ENCODE results near the gene ATP2C2. TPM values are rescaled to one million over a fixed set of nuclear protein-coding genes. Genes with fewer than 3 reads are reported as not detected.

The ATP2C2 gene
- total and polyA plus RNA-seq, 7 donors = 0.03 to 0.06 TPM; not detected in 5

- Histone ChIP-seq H3K27me3 (ENCODE audit: insufficient read depth in 3 of 3, low read length in 2 of 3) (peaks cover 0 to 5% (median 2%) of the 10 kb centered on the region in 3 donors), H3K4me1 (no peaks in the 10 kb centered on the region), H3K27ac (no peak overlapping the region), H3K4me3 (no peak overlapping the region), H3K36me3 (ENCODE audit: insufficient read depth in 1 of 2, low read depth in 1 of 2) (no peaks in the 10 kb centered on the region), H3K9me3 (no peaks in the 10 kb centered on the region)
- 87 to 89% (median 88%) methylated on average over 13 of the region's 13 CpGs for WGBS, 3 donors
- no peak for DNase-seq
- no peak for TF ChIP-seq CTCF (IDR thresholded peaks at IDR 0.05)
- ATAC-seq = no peak
- intact Hi-C loops (cut with DNase I) = no loop called here
These were observed 10.2 kb downstream of the ATP2C2 start for GRCh38 chr16:84378567-84378966.

DNA sequence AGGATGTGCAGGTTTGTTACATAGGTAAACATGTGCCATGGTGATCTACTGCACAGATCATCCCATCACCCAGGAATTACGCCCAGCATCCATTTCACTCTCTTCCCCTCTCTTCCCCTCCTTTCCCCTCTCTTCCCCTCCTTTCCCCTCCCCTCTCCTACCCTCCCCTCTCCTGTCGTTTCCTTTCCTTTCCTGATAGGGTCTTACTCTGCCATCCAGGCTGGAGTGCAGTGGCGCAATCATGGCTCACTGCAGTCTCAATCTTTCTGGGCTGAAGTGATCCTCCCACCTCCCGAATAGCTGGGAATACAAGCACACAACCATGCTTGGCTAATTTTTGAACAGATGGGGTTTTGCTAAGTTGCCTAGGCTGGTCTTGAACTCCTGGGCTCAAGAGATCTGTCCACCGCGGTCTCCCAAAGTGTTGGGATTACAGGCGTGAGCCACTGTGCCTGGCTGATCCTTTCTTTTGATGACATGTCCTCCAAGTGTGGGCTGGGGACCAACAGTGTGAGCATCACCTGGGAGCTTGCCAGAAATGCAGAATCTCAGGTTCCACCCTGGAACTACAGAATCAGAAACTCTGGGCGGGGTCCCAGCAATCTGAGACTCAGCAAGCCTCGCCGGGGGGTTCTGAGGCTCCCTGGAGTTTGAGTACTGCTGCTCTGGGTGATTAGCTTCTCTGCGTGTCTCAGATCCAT lies 10.8 kb downstream of the ATP2C2 start:
- WGBS, 3 donors = 54 to 59% (median 57%) methylated on average over 11 of the region's 11 CpGs
- intact Hi-C loops (cut with DNase I) = no loop called here
- Histone ChIP-seq H3K27me3 (ENCODE audit: insufficient read depth in 3 of 3, low read length in 2 of 3) (peaks cover 0 to 2% (median under 1%) of the 10 kb centered on the region in 3 donors), H3K4me3 (no peak overlapping the region), H3K4me1 (no peaks in the 10 kb centered on the region), H3K9me3 (no peaks in the 10 kb centered on the region), H3K27ac (no peak overlapping the region), H3K36me3 (ENCODE audit: insufficient read depth in 1 of 2, low read depth in 1 of 2) (no peaks in the 10 kb centered on the region)
- DNase-seq = no peak
- no peak for ATAC-seq
- no peak for TF ChIP-seq CTCF (IDR thresholded peaks at IDR 0.05)

- Histone ChIP-seq H3K36me3 (ENCODE audit: insufficient read depth in 1 of 2, low read depth in 1 of 2) (no peaks in the 10 kb centered on the region), H3K4me3 (no peak overlapping the region), H3K9me3 (no peaks in the 10 kb centered on the region), H3K27ac (no peak overlapping the region), H3K27me3 (ENCODE audit: insufficient read depth in 3 of 3, low read length in 2 of 3) (peaks cover 0 to 2% (median 0%) of the 10 kb centered on the region in 3 donors), H3K4me1 (no peaks in the 10 kb centered on the region)
- no peak for TF ChIP-seq CTCF (IDR thresholded peaks at IDR 0.05)
- intact Hi-C loops (cut with DNase I) = no loop called here
- no peak for ATAC-seq
- 36 to 52% (median 43%) methylated on average over 3 of the region's 3 CpGs for WGBS, 3 donors
- no peak for DNase-seq
These were observed 11.5 kb downstream of the ATP2C2 start for GRCh38 chr16:84379709-84380362.

DNA sequence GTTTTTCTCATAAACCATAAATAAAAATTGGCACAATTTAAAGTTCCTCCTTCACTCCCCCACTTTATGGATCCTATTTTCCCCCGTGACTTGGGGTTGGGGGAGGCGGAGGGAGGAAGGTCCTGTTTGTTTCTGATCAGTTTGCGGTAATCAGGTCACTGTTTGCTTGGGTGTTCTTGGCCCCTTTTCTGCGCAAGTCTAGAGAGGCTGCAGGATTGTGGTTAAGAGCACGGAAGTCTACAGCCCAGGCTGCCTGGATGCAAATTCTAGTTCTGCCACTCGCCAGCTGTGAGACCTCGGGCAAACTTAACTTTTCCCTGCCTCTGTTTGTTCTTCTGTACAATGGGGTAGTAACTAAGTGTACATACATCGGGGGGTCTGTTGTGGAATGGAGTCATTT lies 12.1 kb downstream of the ATP2C2 start:
- no peak for ATAC-seq
- Histone ChIP-seq H3K4me1 (no peaks in the 10 kb centered on the region), H3K9me3 (no peaks in the 10 kb centered on the region), H3K4me3 (no peak overlapping the region), H3K36me3 (ENCODE audit: insufficient read depth in 1 of 2, low read depth in 1 of 2) (no peaks in the 10 kb centered on the region), H3K27me3 (ENCODE audit: insufficient read depth in 3 of 3, low read length in 2 of 3) (peaks cover 0 to 2% (median 0%) of the 10 kb centered on the region in 3 donors), H3K27ac (no peak overlapping the region)
- intact Hi-C loops (cut with DNase I) = no loop called here
- no peak for TF ChIP-seq CTCF (IDR thresholded peaks at IDR 0.05)
- WGBS, 3 donors = 68 to 83% (median 77%) methylated on average over 8 of the region's 8 CpGs
- DNase-seq = no peak

Data from psoas muscle (tissue), 8 donors.